Nephron progenitor cell (in vitro differentiated cells): ENCODE data around the gene MTM1.

Experiments
- DNase-seq: peaks from one replicate; pipeline ENCODE4 v3.0.0; 2021
- H3K27ac Mint-ChIP-seq: 2 replicates; pipeline ENCODE4 v1.8.0; 2021; ENCODE audit warnings: mild to moderate bottlenecking, moderate library complexity, mixed read lengths
- H3K27me3 Mint-ChIP-seq: 2 replicates; pipeline ENCODE4 v1.8.0; 2021; ENCODE audit warnings: mild to moderate bottlenecking, low read depth, mixed read lengths; ENCODE audit not compliant: poor library complexity
- H3K36me3 Mint-ChIP-seq: 2 replicates; pipeline ENCODE4 v1.8.0; 2021; ENCODE audit warnings: low read depth, mixed read lengths
- H3K4me1 Mint-ChIP-seq: 2 replicates; pipeline ENCODE4 v1.8.0; 2021; ENCODE audit warnings: mixed read lengths
- H3K4me3 Mint-ChIP-seq: 2 replicates; pipeline ENCODE4 v1.8.0; 2021; ENCODE audit warnings: mild to moderate bottlenecking, moderate library complexity, mixed read lengths
- H3K9me3 Mint-ChIP-seq: 2 replicates; pipeline ENCODE4 v1.8.0; 2021; ENCODE audit warnings: mild to moderate bottlenecking, moderate library complexity, mixed read lengths
- TF ChIP-seq, protein P1 (sequence below): fragments of 200-600 bp; sonication (generic); IDR thresholded peaks from 2 replicates; pipeline ENCODE4 v1.5.0; 2021; ENCODE audit warnings: antibody characterized with exemption

Gene MTM1

DNA sequence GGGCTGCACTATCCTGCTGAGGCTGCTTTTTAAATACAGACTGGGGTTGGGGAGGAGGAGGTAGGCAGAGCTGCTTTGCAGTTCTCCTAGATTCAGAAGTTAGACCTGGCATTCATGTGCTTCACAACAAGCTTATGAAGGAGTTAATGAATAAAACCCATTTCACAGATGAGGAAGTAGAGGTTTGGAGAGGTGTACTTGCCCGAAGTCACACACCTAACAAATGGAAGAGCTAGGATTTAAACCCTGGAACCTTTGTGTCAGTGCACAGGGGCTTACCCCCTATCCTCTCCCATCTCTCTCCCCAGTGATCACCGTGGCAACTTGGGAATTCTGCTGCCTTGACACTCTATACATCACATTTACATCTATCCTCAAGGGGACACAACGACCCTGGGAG is 3.6 kb upstream of the MTM1 start:
- H3K4me3 Mint-ChIP-seq: no peak overlapping the region
- H3K9me3 Mint-ChIP-seq: peaks cover 51% of the 10 kb centered on the region
- DNase-seq: no peak
- peaks cover 20% of the 10 kb centered on the region for H3K4me1 Mint-ChIP-seq
- no peaks in the 10 kb centered on the region for H3K36me3 Mint-ChIP-seq
- H3K27ac Mint-ChIP-seq: no peak overlapping the region
- peaks cover 4% of the 10 kb centered on the region for H3K27me3 Mint-ChIP-seq
- TF ChIP-seq, protein P1, sequence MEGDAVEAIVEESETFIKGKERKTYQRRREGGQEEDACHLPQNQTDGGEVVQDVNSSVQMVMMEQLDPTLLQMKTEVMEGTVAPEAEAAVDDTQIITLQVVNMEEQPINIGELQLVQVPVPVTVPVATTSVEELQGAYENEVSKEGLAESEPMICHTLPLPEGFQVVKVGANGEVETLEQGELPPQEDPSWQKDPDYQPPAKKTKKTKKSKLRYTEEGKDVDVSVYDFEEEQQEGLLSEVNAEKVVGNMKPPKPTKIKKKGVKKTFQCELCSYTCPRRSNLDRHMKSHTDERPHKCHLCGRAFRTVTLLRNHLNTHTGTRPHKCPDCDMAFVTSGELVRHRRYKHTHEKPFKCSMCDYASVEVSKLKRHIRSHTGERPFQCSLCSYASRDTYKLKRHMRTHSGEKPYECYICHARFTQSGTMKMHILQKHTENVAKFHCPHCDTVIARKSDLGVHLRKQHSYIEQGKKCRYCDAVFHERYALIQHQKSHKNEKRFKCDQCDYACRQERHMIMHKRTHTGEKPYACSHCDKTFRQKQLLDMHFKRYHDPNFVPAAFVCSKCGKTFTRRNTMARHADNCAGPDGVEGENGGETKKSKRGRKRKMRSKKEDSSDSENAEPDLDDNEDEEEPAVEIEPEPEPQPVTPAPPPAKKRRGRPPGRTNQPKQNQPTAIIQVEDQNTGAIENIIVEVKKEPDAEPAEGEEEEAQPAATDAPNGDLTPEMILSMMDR: no peak

DNA sequence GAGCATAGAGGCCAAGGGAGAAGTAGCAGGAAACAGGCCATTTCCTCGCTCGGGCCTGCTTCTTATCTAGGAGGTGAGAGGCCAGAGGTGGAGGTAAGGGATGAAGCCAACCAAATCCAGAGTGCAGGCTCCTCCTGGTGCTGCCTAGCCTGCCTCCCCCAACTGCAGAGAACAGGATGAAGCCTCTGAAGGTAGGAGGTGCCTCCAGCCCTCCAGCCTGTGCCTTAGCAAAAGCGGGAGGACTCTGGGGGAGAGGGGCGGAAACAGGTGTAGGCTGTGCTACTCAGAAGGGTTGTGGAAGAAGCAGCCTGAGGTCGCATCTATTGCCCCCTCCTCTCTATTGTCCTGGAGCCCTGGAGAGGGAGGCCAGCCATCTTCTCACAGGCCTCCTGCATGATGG is 2.9 kb upstream of the MTM1 start:
- H3K9me3 Mint-ChIP-seq: peaks cover 47% of the 10 kb centered on the region
- H3K36me3 Mint-ChIP-seq: no peaks in the 10 kb centered on the region
- TF ChIP-seq, protein P1: no peak
- H3K27me3 Mint-ChIP-seq: peaks cover 9% of the 10 kb centered on the region
- H3K4me3 Mint-ChIP-seq: no peak overlapping the region
- no peak for DNase-seq
- no peak overlapping the region for H3K27ac Mint-ChIP-seq
- H3K4me1 Mint-ChIP-seq: peaks cover 22% of the 10 kb centered on the region

DNA sequence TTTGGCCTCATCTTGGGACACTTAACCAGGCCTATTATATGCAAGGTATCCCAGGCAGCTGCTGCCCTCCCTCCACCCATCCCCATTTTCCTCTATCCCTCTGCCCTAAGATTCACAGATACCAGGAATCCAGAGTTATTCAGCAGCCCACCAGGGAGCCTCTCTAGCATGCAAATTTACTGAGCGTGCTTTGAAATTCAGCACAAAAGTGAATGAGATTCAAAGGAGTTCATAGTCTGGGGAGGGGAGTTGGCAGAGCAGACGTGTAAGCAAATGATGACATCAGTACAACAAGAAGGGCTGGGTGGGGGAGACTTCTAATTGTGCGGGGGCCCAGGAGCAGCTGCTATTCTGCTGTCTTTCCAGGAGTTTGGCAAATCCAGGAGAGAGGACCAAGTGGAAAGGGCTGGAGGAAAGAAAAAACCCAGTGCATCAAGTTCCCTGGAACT is 1.7 kb upstream of the MTM1 start:
- TF ChIP-seq, protein P1: no peak
- H3K4me1 Mint-ChIP-seq: peaks cover 22% of the 10 kb centered on the region
- no peak overlapping the region for H3K4me3 Mint-ChIP-seq
- no peak overlapping the region for H3K27ac Mint-ChIP-seq
- DNase-seq: no peak
- peaks cover 15% of the 10 kb centered on the region for H3K27me3 Mint-ChIP-seq
- no peaks in the 10 kb centered on the region for H3K36me3 Mint-ChIP-seq
- peaks cover 41% of the 10 kb centered on the region for H3K9me3 Mint-ChIP-seq

DNA sequence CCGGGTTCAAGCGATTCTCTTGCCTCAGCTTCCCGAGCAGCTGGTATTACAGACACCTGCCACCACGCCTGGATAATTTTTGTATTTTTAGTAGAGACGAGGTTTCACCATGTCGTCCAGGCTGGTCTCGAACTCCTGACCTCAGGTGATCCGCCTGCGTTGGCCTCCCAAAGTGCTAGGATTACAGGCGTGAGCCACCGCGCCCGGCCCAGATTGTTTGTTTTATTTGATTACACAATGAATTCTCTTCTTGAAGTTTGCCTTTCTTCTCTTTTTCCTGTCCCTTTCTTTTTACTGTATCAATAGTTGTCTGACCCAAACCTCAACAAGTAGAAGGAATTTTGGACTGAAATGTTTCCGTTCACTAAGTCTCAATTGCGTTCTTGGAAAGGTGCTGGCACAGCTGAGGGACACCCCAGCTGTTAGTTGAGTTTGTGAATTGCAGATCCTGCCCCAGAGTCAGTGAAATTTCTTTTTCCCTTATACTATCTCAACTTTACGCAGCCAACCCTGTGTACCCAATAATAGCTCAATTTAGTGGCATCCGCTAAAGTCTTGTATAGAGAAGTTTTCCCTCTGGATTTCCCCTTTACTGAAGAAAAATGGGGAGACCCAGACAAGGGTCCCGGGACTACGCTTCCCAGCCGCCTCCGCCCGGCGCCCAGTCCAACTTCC is 639 bp upstream of the MTM1 start:
- peaks cover 15% of the 10 kb centered on the region for H3K27me3 Mint-ChIP-seq
- H3K4me1 Mint-ChIP-seq: peaks cover 22% of the 10 kb centered on the region
- no peak overlapping the region for H3K27ac Mint-ChIP-seq
- no peak for DNase-seq
- peak overlapping the region; percentile 56 for H3K4me3 Mint-ChIP-seq
- TF ChIP-seq, protein P1: no peak
- H3K9me3 Mint-ChIP-seq: peaks cover 36% of the 10 kb centered on the region
- H3K36me3 Mint-ChIP-seq: no peaks in the 10 kb centered on the region

DNA sequence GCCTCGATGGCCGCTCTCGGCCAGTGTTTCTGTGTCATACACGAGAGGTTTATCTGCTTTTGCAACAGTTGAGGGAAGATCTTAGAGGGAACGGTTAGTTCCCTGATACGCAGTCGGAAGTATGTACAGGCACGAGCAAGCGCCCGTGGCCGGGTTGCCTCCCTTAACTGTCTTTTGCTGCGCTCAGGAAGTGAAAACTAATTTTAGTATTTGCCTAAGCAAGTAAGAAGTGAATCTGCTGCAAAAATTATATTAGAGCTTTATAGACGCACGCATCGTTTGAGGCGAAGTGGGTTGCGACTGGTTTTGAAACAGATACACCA is 695 bp downstream of the MTM1 start:
- H3K4me3 Mint-ChIP-seq: peak overlapping the region; percentile 79
- H3K36me3 Mint-ChIP-seq: no peaks in the 10 kb centered on the region
- H3K4me1 Mint-ChIP-seq: peaks cover 22% of the 10 kb centered on the region
- H3K27me3 Mint-ChIP-seq: peaks cover 15% of the 10 kb centered on the region
- peaks cover 29% of the 10 kb centered on the region for H3K9me3 Mint-ChIP-seq
- no peak overlapping the region for H3K27ac Mint-ChIP-seq
- no peak for DNase-seq
- TF ChIP-seq, protein P1: no peak

GRCh38 chrX:150570512-150570911 is 2.1 kb downstream of the MTM1 start:
- peaks cover 17% of the 10 kb centered on the region for H3K27me3 Mint-ChIP-seq
- no peak overlapping the region for H3K27ac Mint-ChIP-seq
- H3K36me3 Mint-ChIP-seq: no peaks in the 10 kb centered on the region
- TF ChIP-seq, protein P1: no peak
- H3K9me3 Mint-ChIP-seq: peaks cover 30% of the 10 kb centered on the region
- H3K4me3 Mint-ChIP-seq: no peak overlapping the region
- H3K4me1 Mint-ChIP-seq: peaks cover 22% of the 10 kb centered on the region
- no peak for DNase-seq
